Neuron (in vitro differentiated cells): ENCODE results near the gene PLPP1.

Source experiments
- H2AFZ ChIP-seq: one replicate; pipeline ENCODE4 v1.6.1; 2013; ENCODE audit warnings: low read depth, mild to moderate bottlenecking, inconsistent platforms, low read length, moderate library complexity
- H3K27me3 ChIP-seq: one replicate; pipeline ENCODE4 v1.6.1; 2013; ENCODE audit warnings: low read length; ENCODE audit not compliant: insufficient read depth
- H3K36me3 ChIP-seq: one replicate; pipeline ENCODE4 v1.6.1; 2013; ENCODE audit warnings: low read length; ENCODE audit not compliant: insufficient read depth
- H3K4me1 ChIP-seq: one replicate; pipeline ENCODE4 v1.6.1; 2013; ENCODE audit warnings: low read length; ENCODE audit not compliant: insufficient read depth
- H3K4me3 ChIP-seq: 2 replicates; pipeline ENCODE4 v1.5.1; 2013; ENCODE audit warnings: mild to moderate bottlenecking, low read length, moderate library complexity
- H3K9me3 ChIP-seq: one replicate; pipeline ENCODE4 v1.6.1; 2013; ENCODE audit warnings: low read length

PLPP1 gene

GRCh38 chr5:55421074-55421529 lies 113.7 kb downstream of the PLPP1 start:
- H2AFZ ChIP-seq = no peak overlapping the region
- H3K36me3 ChIP-seq = peaks cover 48% of the 10 kb centered on the region
- H3K9me3 ChIP-seq = no peaks in the 10 kb centered on the region
- no peak overlapping the region for H3K4me3 ChIP-seq
- peaks cover 4% of the 10 kb centered on the region for H3K4me1 ChIP-seq
- no peaks in the 10 kb centered on the region for H3K27me3 ChIP-seq

DNA sequence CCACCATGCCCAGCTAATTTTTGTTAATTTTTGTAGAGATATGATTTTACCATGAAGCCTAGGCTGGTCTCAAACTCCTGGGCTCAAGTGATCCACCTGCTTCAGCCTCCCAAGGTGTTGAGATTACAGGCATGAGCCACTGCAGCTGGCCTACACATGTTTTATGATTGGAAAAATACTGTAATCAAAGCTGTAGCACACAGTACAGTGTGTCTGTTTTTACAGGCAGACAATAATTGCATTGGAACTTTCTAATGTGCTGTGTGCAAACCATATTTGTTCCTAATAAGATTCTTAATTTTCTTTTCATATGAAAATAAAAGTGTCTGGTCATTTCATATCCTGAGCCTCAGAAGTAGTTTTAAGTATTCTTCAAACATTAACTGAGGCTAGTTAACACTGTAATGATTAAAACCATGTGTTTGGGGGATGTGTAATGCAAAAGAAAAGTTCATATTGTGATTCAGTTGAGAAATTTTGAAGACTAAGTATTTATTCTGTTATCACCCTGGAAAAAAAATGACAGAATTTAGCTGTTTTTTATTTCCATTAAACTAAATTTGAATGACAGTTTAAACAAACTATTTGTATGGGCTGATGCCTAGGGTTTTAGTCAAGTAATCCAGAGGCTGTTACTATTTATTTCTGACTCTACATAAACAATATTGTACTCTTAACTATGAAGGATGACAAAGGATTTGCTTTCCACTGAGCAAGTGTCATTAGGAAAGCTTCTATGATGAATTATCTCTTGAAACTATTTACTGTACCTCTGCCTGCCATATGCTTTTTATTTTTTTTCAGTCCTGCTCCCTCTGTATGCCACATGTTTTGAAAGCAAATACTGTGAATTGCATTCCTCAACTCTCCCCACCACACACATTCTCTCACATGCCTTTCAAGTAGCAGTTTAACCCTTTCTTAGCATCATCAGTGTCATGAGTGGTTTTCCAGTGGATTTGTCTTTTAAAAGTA lies 115.5 kb downstream of the PLPP1 start:
- no peaks in the 10 kb centered on the region for H3K27me3 ChIP-seq
- no peaks in the 10 kb centered on the region for H3K9me3 ChIP-seq
- H3K4me3 ChIP-seq = no peak overlapping the region
- H2AFZ ChIP-seq = no peak overlapping the region
- H3K4me1 ChIP-seq = peaks cover 4% of the 10 kb centered on the region
- H3K36me3 ChIP-seq = peaks cover 38% of the 10 kb centered on the region

DNA sequence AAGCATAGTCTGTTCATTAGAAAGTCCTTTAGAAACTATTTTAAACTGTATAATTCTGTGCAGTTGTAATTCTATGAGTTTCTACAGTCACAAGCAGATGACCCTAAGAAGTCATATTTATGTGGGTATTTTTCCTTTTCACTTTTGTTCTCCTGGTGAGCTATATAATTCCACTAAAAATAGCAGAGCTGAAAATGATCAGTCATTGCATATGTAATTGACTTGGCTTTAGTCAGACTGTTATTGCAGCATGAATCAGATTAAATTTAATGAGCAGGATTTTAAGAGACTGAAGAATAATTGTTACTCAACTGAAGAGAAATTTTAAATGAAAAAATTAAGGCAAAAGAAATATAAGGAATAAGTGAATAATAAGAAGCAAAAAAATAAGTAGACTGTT lies 118.5 kb downstream of the PLPP1 start:
- Histone ChIP-seq H3K4me1 (peaks cover 4% of the 10 kb centered on the region), H3K36me3 (peaks cover 37% of the 10 kb centered on the region), H3K9me3 (no peaks in the 10 kb centered on the region), H3K27me3 (no peaks in the 10 kb centered on the region), H2AFZ (no peak overlapping the region), H3K4me3 (no peak overlapping the region)

GRCh38 chr5:55415071-55415470 lies 119.7 kb downstream of the PLPP1 start:
- Histone ChIP-seq H2AFZ (no peak overlapping the region), H3K27me3 (no peaks in the 10 kb centered on the region), H3K4me3 (no peak overlapping the region), H3K36me3 (peaks cover 47% of the 10 kb centered on the region), H3K9me3 (no peaks in the 10 kb centered on the region), H3K4me1 (peaks cover 4% of the 10 kb centered on the region)

GRCh38 chr5:55413644-55414043 lies 121.1 kb downstream of the PLPP1 start:
- Histone ChIP-seq H3K36me3 (peaks cover 50% of the 10 kb centered on the region), H3K4me1 (no peaks in the 10 kb centered on the region)

GRCh38 chr5:55411876-55412275 lies 122.9 kb downstream of the PLPP1 start:
- H2AFZ ChIP-seq = no peak overlapping the region
- H3K4me1 ChIP-seq = no peaks in the 10 kb centered on the region
- H3K9me3 ChIP-seq = no peaks in the 10 kb centered on the region
- no peaks in the 10 kb centered on the region for H3K27me3 ChIP-seq
- peaks cover 53% of the 10 kb centered on the region for H3K36me3 ChIP-seq
- no peak overlapping the region for H3K4me3 ChIP-seq

More at GRCh38 chr5:55413644-55414043, 121.1 kb downstream of the PLPP1 start:
- Histone ChIP-seq H2AFZ (no peak overlapping the region), H3K4me3 (no peak overlapping the region), H3K27me3 (no peaks in the 10 kb centered on the region), H3K9me3 (no peaks in the 10 kb centered on the region)

DNA sequence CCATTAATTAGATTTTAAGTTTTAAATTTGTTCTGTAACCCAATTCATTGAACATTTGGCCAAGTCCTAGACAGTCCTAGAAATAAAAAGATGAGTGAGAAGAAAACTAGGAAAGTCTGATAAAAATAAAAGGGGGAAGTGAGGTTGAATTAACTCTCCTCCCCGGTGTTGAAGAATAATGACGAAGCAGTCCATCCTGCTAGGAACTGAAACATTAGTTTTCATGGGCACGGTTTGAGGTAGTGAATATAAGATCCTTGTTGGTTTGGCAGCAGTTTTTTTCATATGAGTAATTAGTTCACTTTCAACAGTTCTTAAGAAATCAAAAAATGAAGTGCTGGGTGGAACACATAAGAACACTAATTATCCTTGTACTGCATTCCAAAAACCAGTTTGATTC lies 123.9 kb downstream of the PLPP1 start:
- Histone ChIP-seq H3K4me3 (no peak overlapping the region), H2AFZ (no peak overlapping the region), H3K36me3 (peaks cover 54% of the 10 kb centered on the region), H3K9me3 (no peaks in the 10 kb centered on the region), H3K4me1 (no peaks in the 10 kb centered on the region), H3K27me3 (no peaks in the 10 kb centered on the region)

- H3K4me3 ChIP-seq = no peak overlapping the region
- H3K4me1 ChIP-seq = no peaks in the 10 kb centered on the region
- H3K36me3 ChIP-seq = peaks cover 58% of the 10 kb centered on the region
- H3K27me3 ChIP-seq = no peaks in the 10 kb centered on the region
- no peaks in the 10 kb centered on the region for H3K9me3 ChIP-seq
- no peak overlapping the region for H2AFZ ChIP-seq
Observed at GRCh38 chr5:55409775-55410174, 125.0 kb downstream of the PLPP1 start.

DNA sequence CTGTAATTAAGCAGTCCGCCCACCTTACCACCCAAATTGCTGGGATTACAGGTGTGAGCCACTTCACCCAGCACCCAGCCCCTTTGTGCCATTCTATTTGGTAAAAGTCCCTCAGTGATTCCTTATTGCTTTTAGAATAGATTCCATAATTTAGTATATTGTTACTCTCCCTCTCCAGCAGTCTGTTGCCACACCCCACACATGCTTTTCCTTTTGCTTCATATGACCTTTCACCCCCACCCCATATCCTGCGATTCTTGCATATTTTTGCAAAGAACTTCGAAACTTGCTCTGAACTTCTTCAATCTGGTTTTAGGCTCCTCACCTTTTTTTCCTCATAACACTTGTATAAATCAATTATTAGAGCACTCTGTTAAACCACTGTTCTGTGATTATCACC lies 126.8 kb downstream of the PLPP1 start:
- H3K36me3 ChIP-seq = peaks cover 63% of the 10 kb centered on the region
- no peak overlapping the region for H2AFZ ChIP-seq
- no peaks in the 10 kb centered on the region for H3K27me3 ChIP-seq

GRCh38 chr5:55407059-55407684 lies 127.6 kb downstream of the PLPP1 start:
- H3K4me1 ChIP-seq = no peaks in the 10 kb centered on the region
- H2AFZ ChIP-seq = no peak overlapping the region
- no peaks in the 10 kb centered on the region for H3K9me3 ChIP-seq
- H3K27me3 ChIP-seq = no peaks in the 10 kb centered on the region
- H3K36me3 ChIP-seq = peaks cover 59% of the 10 kb centered on the region
- H3K4me3 ChIP-seq = no peak overlapping the region

More for the DNA sequence above, 126.8 kb downstream of the PLPP1 start:
- Histone ChIP-seq H3K4me1 (no peaks in the 10 kb centered on the region), H3K9me3 (no peaks in the 10 kb centered on the region), H3K4me3 (no peak overlapping the region)

GRCh38 chr5:55406292-55406691 lies 128.5 kb downstream of the PLPP1 start:
- H3K4me1 ChIP-seq = no peaks in the 10 kb centered on the region
- H2AFZ ChIP-seq = no peak overlapping the region
- no peaks in the 10 kb centered on the region for H3K27me3 ChIP-seq
- no peak overlapping the region for H3K4me3 ChIP-seq
- H3K9me3 ChIP-seq = no peaks in the 10 kb centered on the region
- H3K36me3 ChIP-seq = peaks cover 59% of the 10 kb centered on the region

DNA sequence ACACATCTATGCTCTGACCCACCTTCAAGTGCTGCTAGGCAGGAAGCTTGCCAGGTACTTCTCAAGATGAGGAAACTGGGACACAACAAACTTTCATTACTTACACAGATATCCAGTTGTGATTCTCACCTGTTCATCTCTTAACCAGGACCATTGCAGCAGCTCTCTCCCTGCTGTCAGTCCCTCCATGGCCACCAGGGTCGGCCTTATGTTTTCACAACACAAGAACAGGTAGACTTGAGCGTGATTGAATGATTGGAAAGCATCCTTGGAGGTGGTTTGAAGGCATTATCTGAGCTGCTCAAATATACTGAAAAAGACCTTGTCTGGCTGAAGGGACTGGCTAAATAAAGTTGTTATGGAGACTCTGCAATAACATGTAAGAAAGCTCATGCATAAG lies 132.6 kb downstream of the PLPP1 start:
- H2AFZ ChIP-seq = no peak overlapping the region
- H3K4me3 ChIP-seq = no peak overlapping the region
- H3K9me3 ChIP-seq = no peaks in the 10 kb centered on the region
- no peaks in the 10 kb centered on the region for H3K4me1 ChIP-seq
- H3K36me3 ChIP-seq = peaks cover 53% of the 10 kb centered on the region
- H3K27me3 ChIP-seq = no peaks in the 10 kb centered on the region

- Histone ChIP-seq H3K4me3 (no peak overlapping the region), H3K36me3 (peaks cover 52% of the 10 kb centered on the region), H3K27me3 (no peaks in the 10 kb centered on the region), H2AFZ (no peak overlapping the region), H3K9me3 (peaks cover 14% of the 10 kb centered on the region), H3K4me1 (no peaks in the 10 kb centered on the region)
Observed at GRCh38 chr5:55393501-55394175, 141.1 kb downstream of the PLPP1 start.
